HepG2 (cell line): ENCODE results near the gene THAP5. TPM values are rescaled to one million over a fixed set of nuclear protein-coding genes. Genes with fewer than 3 reads are reported as not detected.

Experiments
- ATAC-seq: fragments of 200-7000 bp; cut with Tn5 transposase; 3 replicates; pipeline ENCODE4 v1.9.1; 2020; ENCODE audit warnings: mild to moderate bottlenecking, moderate library complexity
- BruUV-seq: library from RNA; stranded (reverse); fragments of 400-500 nt; replicated peaks from 2 replicates; lab custom pipeline; 2021; lab: Mats Ljungman, UMichigan
- CTCF ChIA-PET: fragments of 300-600 bp; formaldehyde crosslinking; extraction: SDS; loops from one replicate; lab custom pipeline; 2021; ENCODE audit warnings: low total read pairs, inconsistent platforms, low intra/inter-chr PET ratio; lab: Yijun Ruan, JAX
- POLR2A ChIA-PET: fragments of 350-600 bp; sonication (Branson Sonifier 250); formaldehyde crosslinking; loops from one replicate; lab custom pipeline; 2020; ENCODE audit warnings: antibody characterized with exemption, inconsistent platforms; lab: Yijun Ruan, JAX
- DNase-seq: peaks from one replicate; pipeline ENCODE4 v3.0.0-alpha.2; 2015; ENCODE audit warnings: low spot score
- FAIRE-seq: peaks from 3 replicates; lab custom pipeline; 2011; peaks lifted over from hg19 to GRCh38; lab: Jason Lieb, UNC
- H2AFZ ChIP-seq: one replicate; pipeline ENCODE4 v1.6.1; 2011; ENCODE audit warnings: low read length, inconsistent platforms
- H3K27ac ChIP-seq: fragments of 300-600 bp; 3 replicates; pipeline ENCODE4 v1.8.0; 2011; ENCODE audit warnings: mixed run types, mild to moderate bottlenecking, mixed read lengths, low read length, inconsistent platforms; ENCODE audit not compliant: insufficient read depth; ENCODE audit errors: extremely low read length
- H3K27me3 ChIP-seq, 2 experiments: fragments of 200-600 bp in 1 of 2; 2 replicates in 1 of 2; 3 replicates in 1 of 2; pipeline versions ENCODE4 v1.6.0 to v1.8.0; 2011; ENCODE audit warnings: low read length in 2 of 2, mild to moderate bottlenecking in 2 of 2, moderate library complexity in 2 of 2, inconsistent platforms in 1 of 2; ENCODE audit not compliant: insufficient read depth in 2 of 2, control insufficient read depth in 1 of 2
- H3K36me3 ChIP-seq, 2 experiments: fragments of 200-600 bp in 1 of 2; replicated peaks in 1 of 2; 2 replicates in 1 of 2; 3 replicates in 1 of 2; pipeline versions ENCODE4 v1.5.1 to v1.8.0; 2011; ENCODE audit warnings: low read length in 2 of 2, inconsistent platforms in 1 of 2; ENCODE audit not compliant: insufficient read depth in 2 of 2, control insufficient read depth in 1 of 2
- H3K4me1 ChIP-seq: 2 replicates; pipeline ENCODE4 v1.5.1; 2012; ENCODE audit warnings: low read length, inconsistent platforms; ENCODE audit not compliant: insufficient read depth
- H3K4me2 ChIP-seq: 2 replicates; pipeline ENCODE4 v1.6.0; 2011; ENCODE audit warnings: low read depth, low read length, inconsistent platforms
- H3K4me3 ChIP-seq, 3 experiments: fragments of 200-600 bp in 1 of 3; sonication (generic), shearing (Covaris generic) in 1 of 3; replicated peaks in 1 of 3; 2 replicates each; pipeline ENCODE4 v1.5.1; 2011 to 2016; ENCODE audit warnings: low read length in 3 of 3, inconsistent platforms in 2 of 3, low read depth in 2 of 3, mild to moderate bottlenecking in 2 of 3, control low read depth in 1 of 3, mixed read lengths in 1 of 3; ENCODE audit not compliant: insufficient read depth in 1 of 3
- H3K79me2 ChIP-seq: one replicate; pipeline ENCODE4 v1.6.1; 2011; ENCODE audit warnings: low read length, inconsistent platforms; ENCODE audit not compliant: insufficient read depth
- H3K9ac ChIP-seq: 2 replicates; pipeline ENCODE4 v1.6.0; 2011; ENCODE audit warnings: mild to moderate bottlenecking, low read depth, low read length, inconsistent platforms; ENCODE audit not compliant: insufficient read depth
- H3K9me3 ChIP-seq: 2 replicates; pipeline ENCODE4 v1.5.1; 2012; ENCODE audit warnings: mild to moderate bottlenecking, low read length
- H4K20me1 ChIP-seq: 2 replicates; pipeline ENCODE4 v1.6.0; 2011; ENCODE audit warnings: inconsistent platforms, mild to moderate bottlenecking, low read length, moderate library complexity; ENCODE audit not compliant: insufficient read depth
- BCL6 ChIP-seq: IDR thresholded peaks from 2 replicates; pipeline ENCODE4 v1.6.1; 2016; ENCODE audit warnings: missing genetic modification reagents, missing compliant biosample characterization
- FOXO1 ChIP-seq: sonication (generic); formaldehyde crosslinking; IDR thresholded peaks from 2 replicates; pipeline ENCODE4 v1.4.0; 2020; ENCODE audit warnings: missing genetic modification reagents
- HNF4G ChIP-seq, 2 experiments: sonication (generic) in 1 of 2; formaldehyde crosslinking in 1 of 2; IDR thresholded peaks; 2 replicates each; pipeline versions ENCODE4 v1.4.0 to v1.6.1; 2011 to 2020; ENCODE audit warnings: borderline replicate concordance in 2 of 2, low read depth in 2 of 2, mild to moderate bottlenecking in 2 of 2, low read length in 1 of 2, missing genetic modification reagents in 1 of 2, moderate library complexity in 1 of 2
- IKZF4 ChIP-seq: sonication (generic); formaldehyde crosslinking; IDR thresholded peaks from 2 replicates; pipeline ENCODE4 v1.5.1; 2020; ENCODE audit warnings: borderline replicate concordance, mild to moderate bottlenecking, low read depth, missing genetic modification reagents; ENCODE audit errors: not compliant biosample characterization
- KLF16 ChIP-seq, 2 experiments: sonication (generic) in 1 of 2; formaldehyde crosslinking in 1 of 2; IDR thresholded peaks; 2 replicates each; pipeline versions ENCODE4 v1.6.1 to v1.8.0; 2016 to 2023; ENCODE audit warnings: missing genetic modification reagents in 2 of 2, missing compliant biosample characterization in 1 of 2
- MEIS1 ChIP-seq: sonication (generic); formaldehyde crosslinking; IDR thresholded peaks from 2 replicates; pipeline ENCODE4 v1.9.0; 2021; ENCODE audit warnings: mild to moderate bottlenecking, missing genetic modification reagents, moderate library complexity, borderline replicate concordance
- MTF1 ChIP-seq: sonication (generic); formaldehyde crosslinking; IDR thresholded peaks from 2 replicates; pipeline ENCODE4 v1.5.0; 2020; ENCODE audit warnings: missing genetic modification reagents
- RARA ChIP-seq: IDR thresholded peaks from 2 replicates; pipeline ENCODE4 v1.6.1; 2016; ENCODE audit warnings: missing genetic modification reagents, missing compliant biosample characterization
- SNAI1 ChIP-seq: sonication (generic); formaldehyde crosslinking; IDR thresholded peaks from 2 replicates; pipeline ENCODE4 v1.5.0; 2020; ENCODE audit warnings: mild to moderate bottlenecking, missing genetic modification reagents, borderline replicate concordance
- TCF7L2 ChIP-seq: IDR thresholded peaks from 2 replicates; pipeline ENCODE4 v1.6.1; 2011; ENCODE audit warnings: mild to moderate bottlenecking, low read depth, low read length, moderate library complexity
- TEAD3 ChIP-seq: optimal IDR thresholded peaks from 2 replicates; pipeline ENCODE3; 2016; ENCODE audit warnings: borderline replicate concordance
- YEATS2 ChIP-seq: sonication (generic); formaldehyde crosslinking; IDR thresholded peaks from 2 replicates; pipeline ENCODE4 v1.4.0; 2020; ENCODE audit warnings: missing genetic modification reagents, borderline replicate concordance
- ZBTB7A ChIP-seq: sonication (generic); formaldehyde crosslinking; IDR thresholded peaks from 2 replicates; pipeline ENCODE4 v1.8.0; 2022; ENCODE audit warnings: mild to moderate bottlenecking, missing genetic modification reagents
- ZNF501 ChIP-seq: sonication (generic); formaldehyde crosslinking; IDR thresholded peaks from 2 replicates; pipeline ENCODE4 v1.5.1; 2020; ENCODE audit warnings: mild to moderate bottlenecking, moderate library complexity, missing genetic modification reagents
- ZNF570 ChIP-seq: sonication (generic); formaldehyde crosslinking; IDR thresholded peaks from 2 replicates; pipeline ENCODE4 v1.4.0; 2020; ENCODE audit warnings: mild to moderate bottlenecking, missing genetic modification reagents, borderline replicate concordance
- ZNF660 ChIP-seq: sonication (generic); formaldehyde crosslinking; IDR thresholded peaks from 2 replicates; pipeline ENCODE4 v1.5.1; 2020; ENCODE audit warnings: mild to moderate bottlenecking, low read depth, missing genetic modification reagents, borderline replicate concordance
- ZZZ3 ChIP-seq: sonication (generic); formaldehyde crosslinking; IDR thresholded peaks from 2 replicates; pipeline ENCODE4 v1.4.0; 2020; ENCODE audit warnings: missing genetic modification reagents, mild to moderate bottlenecking, borderline replicate concordance
- WGBS: methylation state at CpG from one replicate; pipeline ENCODE4 v1.1.6; 2017; ENCODE audit warnings: low lambda C conversion rate; 5-methylcytosine and 5-hydroxymethylcytosine counted together
- in situ Hi-C: cut with HindIII; loops from 2 replicates; pipeline ENCODE4 v1.10.0; 2017; ENCODE audit warnings: low pct_unique_long_range_greater_than_20kb; ENCODE audit not compliant: extremely low pct_ligation_motif_present
- intact Hi-C: fragments of 100-400 bp; cut with micrococcal nuclease; formaldehyde crosslinking; loops from one replicate; pipeline ENCODE4 v1.10.0; 2022; ENCODE audit not compliant: unreplicated experiment
- polyA plus RNA-seq, 8 experiments: library from polyadenylated mRNA; depleted of rRNA in 3 of 8; stranded (reverse) in 7 of 8; unstranded in 1 of 8; fragments of >200 nt; fragmentation: Illumina TruSeq in 4 of 8; extraction: Trizol in 4 of 8; gene quantifications; 2 replicates each; pipeline versions ENCODE4 v1.2.1 to v1.2.3, GENCODE V29; 2011 to 2016; ENCODE audit warnings: low read depth in 4 of 8, missing spikeins in 1 of 8, mixed read lengths in 1 of 8; ENCODE audit not compliant: insufficient read depth in 1 of 8
- total RNA-seq, 5 experiments: library from RNA; depleted of rRNA; stranded (reverse); fragments of >200 nt; fragmentation: Illumina TruSeq; extraction: Trizol; gene quantifications; 2 replicates each; pipeline ENCODE4 v1.2.3, GENCODE V29; 2016; ENCODE audit warnings: low read depth in 1 of 5
- TF ChIP-seq, protein P1 (sequence below): sonication (generic); IDR thresholded peaks from 2 replicates; pipeline ENCODE4 v1.6.1; 2016; ENCODE audit warnings: low read depth, borderline replicate concordance
- TF ChIP-seq, protein P2 (sequence below): sonication (generic); formaldehyde crosslinking; IDR thresholded peaks from 2 replicates; pipeline ENCODE4 v1.4.0; 2020; ENCODE audit warnings: mild to moderate bottlenecking, missing genetic modification reagents
- TF ChIP-seq, protein P3 (sequence below): sonication (generic); formaldehyde crosslinking; IDR thresholded peaks from 2 replicates; pipeline ENCODE4 v1.5.0; 2020; ENCODE audit warnings: mild to moderate bottlenecking, missing genetic modification reagents

THAP5 gene
- total and polyA plus RNA-seq, 2 of the 13 experiments (the other 11 are each of a cell fraction or from before 2014, with no cell fraction given): 3.6 to 11.8 TPM

DNA sequence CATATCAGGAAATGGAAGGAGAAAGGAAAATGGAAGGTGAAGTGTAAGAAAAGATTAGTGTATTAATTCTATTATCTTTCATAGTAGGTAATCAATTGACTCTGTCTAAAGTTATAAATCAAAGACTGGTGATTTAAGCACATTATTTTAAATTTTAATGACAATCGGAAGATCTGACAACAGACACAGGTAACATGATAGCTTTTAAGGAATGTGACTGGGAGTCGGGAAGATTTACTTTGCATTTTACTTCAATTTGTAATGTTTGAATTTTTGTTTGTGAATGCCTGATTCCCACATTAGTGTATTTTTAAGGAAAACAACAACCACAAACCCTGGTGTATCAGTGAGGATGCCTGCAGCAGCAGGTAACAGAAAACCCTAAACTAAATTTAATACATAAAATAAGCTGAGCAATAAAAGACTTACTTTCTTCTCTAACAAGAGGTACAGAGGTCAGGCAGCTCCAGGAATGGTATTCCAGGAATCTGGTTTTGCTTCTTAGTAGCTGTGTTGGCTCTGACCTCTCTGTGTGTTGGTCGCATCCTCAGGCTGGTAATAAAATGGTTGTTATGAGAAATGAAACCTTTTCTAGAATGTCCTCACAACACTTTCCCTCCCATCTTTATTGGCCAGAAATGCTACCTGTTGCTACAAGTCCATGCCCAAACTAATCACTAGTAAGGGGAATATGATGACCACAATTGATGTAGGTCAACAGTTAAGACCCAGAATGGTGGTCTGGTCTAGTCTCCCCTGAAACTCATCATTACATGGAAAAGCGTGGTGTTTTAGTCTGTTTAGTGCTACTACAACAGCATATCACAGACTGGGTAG, 12.4 kb upstream of the THAP5 start:
- no TSS peak for BruUV-seq
- Histone ChIP-seq H3K27me3 (no peaks in the 10 kb centered on the region), H3K36me3 (no peaks in the 10 kb centered on the region), H3K4me3 (peak overlapping the region in 1 of 3 experiments; percentile 27; a peak in 1 of 6 replicates), H3K4me1 (peaks cover 16% of the 10 kb centered on the region), H3K79me2 (no peaks in the 10 kb centered on the region), H3K9ac (no peak overlapping the region), H4K20me1 (no peaks in the 10 kb centered on the region), H3K9me3 (no peaks in the 10 kb centered on the region), H3K27ac (no peak overlapping the region), H3K4me2 (peak overlapping the region; percentile 48), H2AFZ (no peak overlapping the region)
- DNase-seq: peak; percentile 65
- intact Hi-C loops: no loop called here
- peak; percentile 89 for ATAC-seq
- FAIRE-seq: peak; percentile 37
- ChIA-PET CTCF (no interaction called here), POLR2A (interaction anchor here (1.0 kb wide), 1 partner anchor 12 kb away, joined by 3 read pairs; the partner anchor contains the start of genes DNAJB9 and THAP5)
- 29% methylated on average over 4 of the region's 4 CpGs for WGBS
- in situ Hi-C loops: no loop called here
- TF ChIP-seq MTF1 (no peak), ZNF501 (no peak), ZNF570 (CRISPR knock-in tag) (no peak), TEAD3 (CRISPR knock-in tag) (peak; percentile 91), FOXO1 (no peak), RARA (0 out of 2 replicates have a peak, but pooled peaks have one; percentile 14), ZNF660 (no peak), HNF4G (IDR thresholded peaks at IDR 0.05; ENCODE audit: borderline replicate concordance, low read depth, low read length) (0 out of 2 replicates have a peak, but pooled peaks have one; percentile 28), HNF4G (CRISPR knock-in tag; IDR thresholded peaks at IDR 0.05; ENCODE audit: borderline replicate concordance, low read depth) (no peak), SNAI1 (no peak), KLF16 (CRISPR knock-in tag; IDR thresholded peaks at IDR 0.05) (no peak), YEATS2 (no peak), TCF7L2 (no peak), ZZZ3 (CRISPR knock-in tag) (no peak), BCL6 (CRISPR knock-in tag) (peak; percentile 95), IKZF4 (CRISPR knock-in tag) (no peak), MEIS1 (no peak), ZBTB7A (CRISPR knock-in tag) (no peak)
- TF ChIP-seq, protein P1, sequence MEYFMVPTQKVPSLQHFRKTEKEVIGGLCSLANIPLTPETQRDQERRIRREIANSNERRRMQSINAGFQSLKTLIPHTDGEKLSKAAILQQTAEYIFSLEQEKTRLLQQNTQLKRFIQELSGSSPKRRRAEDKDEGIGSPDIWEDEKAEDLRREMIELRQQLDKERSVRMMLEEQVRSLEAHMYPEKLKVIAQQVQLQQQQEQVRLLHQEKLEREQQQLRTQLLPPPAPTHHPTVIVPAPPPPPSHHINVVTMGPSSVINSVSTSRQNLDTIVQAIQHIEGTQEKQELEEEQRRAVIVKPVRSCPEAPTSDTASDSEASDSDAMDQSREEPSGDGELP: no peak
- TF ChIP-seq, protein P2, sequence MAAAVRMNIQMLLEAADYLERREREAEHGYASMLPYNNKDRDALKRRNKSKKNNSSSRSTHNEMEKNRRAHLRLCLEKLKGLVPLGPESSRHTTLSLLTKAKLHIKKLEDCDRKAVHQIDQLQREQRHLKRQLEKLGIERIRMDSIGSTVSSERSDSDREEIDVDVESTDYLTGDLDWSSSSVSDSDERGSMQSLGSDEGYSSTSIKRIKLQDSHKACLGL (CRISPR knock-in tag): no peak
- TF ChIP-seq, protein P3, sequence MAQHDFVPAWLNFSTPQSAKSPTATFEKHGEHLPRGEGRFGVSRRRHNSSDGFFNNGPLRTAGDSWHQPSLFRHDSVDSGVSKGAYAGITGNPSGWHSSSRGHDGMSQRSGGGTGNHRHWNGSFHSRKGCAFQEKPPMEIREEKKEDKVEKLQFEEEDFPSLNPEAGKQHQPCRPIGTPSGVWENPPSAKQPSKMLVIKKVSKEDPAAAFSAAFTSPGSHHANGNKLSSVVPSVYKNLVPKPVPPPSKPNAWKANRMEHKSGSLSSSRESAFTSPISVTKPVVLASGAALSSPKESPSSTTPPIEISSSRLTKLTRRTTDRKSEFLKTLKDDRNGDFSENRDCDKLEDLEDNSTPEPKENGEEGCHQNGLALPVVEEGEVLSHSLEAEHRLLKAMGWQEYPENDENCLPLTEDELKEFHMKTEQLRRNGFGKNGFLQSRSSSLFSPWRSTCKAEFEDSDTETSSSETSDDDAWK (CRISPR knock-in tag): no peak
